ENCODE measurements around the gene MAP4K5.

The MAP4K5 gene

GRCh38 chr14:50398189-50398580 is 134.2 kb downstream of the MAP4K5 start:
- no peak for DNase-seq

DNA sequence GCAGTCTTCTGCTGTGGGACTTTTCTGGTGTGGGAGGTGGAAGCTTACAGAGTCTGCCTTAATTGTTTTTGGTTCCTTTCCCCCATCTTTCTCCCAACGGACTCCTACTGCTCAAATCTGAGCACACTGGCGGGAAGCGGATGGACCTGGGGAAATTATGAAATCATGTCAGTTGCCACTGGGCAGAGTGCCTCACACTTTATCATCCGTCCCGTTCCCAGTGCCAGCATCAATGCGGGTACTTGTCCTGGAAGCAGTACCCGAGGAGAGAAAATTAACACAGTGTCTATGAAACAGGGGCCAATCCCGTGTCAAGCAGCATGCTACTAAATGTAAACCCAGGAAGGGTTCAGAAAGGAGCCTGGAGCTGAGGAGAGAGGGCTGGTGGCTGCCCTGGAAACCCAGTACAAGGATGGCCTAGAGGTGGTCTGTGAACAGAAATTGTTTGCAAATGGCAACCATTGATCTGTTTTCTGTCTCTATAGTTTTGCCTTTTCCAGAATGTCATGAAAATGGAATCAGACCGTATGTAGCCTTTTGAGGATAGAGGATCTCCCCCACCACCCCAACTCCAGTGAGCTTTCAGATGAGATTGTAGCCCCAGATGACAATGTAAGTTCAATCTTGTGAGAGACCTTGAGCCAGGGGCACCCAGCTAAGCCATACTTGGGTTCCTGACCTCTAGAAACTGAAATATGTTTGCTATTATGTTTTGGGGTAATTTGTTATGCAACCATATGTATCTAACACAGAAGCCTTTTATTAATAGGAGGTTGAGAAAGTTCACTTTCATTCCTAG is 134.8 kb downstream of the MAP4K5 start:
- no peak for DNase-seq

- DNase-seq, result peak; percentile 75
Observed at GRCh38 chr14:50396631-50397389, 135.6 kb downstream of the MAP4K5 start, which contains the start of gene CDKL1. Gene CDKL1 (minus strand): TSS chr14:50396881. CDS start chr14:50395868, 1,013 bp downstream.

DNA sequence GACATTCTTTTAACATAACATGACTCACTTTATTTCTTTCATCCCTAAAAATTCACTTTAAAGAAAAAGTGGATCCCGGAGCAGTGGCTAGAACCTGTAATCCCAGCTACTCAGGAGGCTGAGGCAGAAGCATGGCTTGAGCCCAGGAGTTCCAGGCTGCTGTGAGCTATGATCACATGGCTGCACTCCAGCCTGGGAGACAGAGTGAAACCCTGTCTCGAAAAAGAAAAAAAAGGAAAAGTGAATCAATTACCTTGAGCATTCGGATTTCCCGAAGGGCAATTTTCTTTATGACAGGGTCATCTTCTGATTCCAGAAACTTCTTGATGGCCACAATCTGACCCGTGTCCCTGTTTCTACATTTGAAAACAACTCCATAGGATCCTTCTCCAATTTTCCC is 136.9 kb downstream of the MAP4K5 start:
- no peak for DNase-seq

GRCh38 chr14:50394713-50395112 is 137.7 kb downstream of the MAP4K5 start:
- DNase-seq, result no peak

GRCh38 chr14:50389668-50390441 is 142.5 kb downstream of the MAP4K5 start:
- DNase-seq, result no peak

DNA sequence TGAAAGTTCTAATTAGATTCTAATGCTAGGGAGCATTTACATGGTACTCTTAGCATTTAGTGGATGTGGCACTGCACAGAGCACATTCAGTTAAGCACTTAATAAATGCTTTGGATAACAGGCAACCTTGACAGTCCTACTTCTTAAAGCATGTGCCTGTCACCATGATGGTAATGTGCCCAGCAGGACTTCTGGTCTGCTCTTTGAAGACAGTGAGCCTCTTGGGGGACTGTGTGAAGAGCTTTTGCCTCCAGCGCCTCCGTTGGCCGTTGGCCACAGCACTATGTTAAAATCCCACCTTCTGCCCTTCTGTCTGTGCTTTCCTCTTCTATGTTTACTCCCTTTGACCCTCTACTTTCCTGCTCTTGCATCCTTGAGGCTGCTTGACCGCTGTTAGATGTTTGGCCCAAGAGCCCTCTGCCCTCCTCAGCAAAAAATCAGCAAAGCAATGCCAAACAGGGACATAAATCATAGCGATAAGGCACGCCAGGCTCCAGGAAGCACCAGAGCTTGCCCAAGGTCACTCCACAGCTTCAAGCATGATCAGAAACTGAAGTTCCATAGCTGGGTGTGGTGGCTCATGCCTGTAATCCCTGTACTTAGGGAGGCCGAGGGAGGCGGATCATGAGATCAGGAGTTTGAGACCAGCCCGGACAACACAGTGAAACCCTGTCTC is 144.0 kb downstream of the MAP4K5 start:
- DNase-seq, result no peak

GRCh38 chr14:50387548-50387947 is 144.8 kb downstream of the MAP4K5 start:
- no peak for DNase-seq

GRCh38 chr14:50383618-50384225 is 148.6 kb downstream of the MAP4K5 start:
- no peak for DNase-seq

GRCh38 chr14:50381823-50382287 is 150.5 kb downstream of the MAP4K5 start:
- DNase-seq, result no peak

DNA sequence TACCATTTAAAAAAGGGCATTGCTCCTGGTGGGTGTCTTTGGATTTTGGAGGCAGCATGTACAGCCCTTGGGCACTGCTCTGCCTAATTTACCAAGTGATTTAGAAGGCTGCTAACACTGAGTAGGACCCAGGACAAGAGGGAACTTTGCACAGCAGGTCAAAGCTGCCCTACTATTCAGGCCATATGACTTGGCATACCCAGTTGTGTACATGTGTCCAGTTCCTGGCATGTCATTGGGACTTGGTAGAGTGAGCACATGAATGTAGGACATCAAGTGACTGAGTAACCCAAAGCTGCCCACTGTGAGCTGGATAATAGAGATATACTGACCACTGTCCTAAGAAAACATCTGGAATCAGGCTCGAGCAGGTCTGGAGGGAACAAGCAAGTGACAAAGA is 151.4 kb downstream of the MAP4K5 start:
- DNase-seq, result no peak

- DNase-seq, result no peak
Observed at GRCh38 chr14:50380455-50380854, 151.9 kb downstream of the MAP4K5 start.

- no peak for DNase-seq
Observed at GRCh38 chr14:50379563-50379962, 152.8 kb downstream of the MAP4K5 start.

GRCh38 chr14:50377550-50378085 is 154.8 kb downstream of the MAP4K5 start:
- no peak for DNase-seq

DNA sequence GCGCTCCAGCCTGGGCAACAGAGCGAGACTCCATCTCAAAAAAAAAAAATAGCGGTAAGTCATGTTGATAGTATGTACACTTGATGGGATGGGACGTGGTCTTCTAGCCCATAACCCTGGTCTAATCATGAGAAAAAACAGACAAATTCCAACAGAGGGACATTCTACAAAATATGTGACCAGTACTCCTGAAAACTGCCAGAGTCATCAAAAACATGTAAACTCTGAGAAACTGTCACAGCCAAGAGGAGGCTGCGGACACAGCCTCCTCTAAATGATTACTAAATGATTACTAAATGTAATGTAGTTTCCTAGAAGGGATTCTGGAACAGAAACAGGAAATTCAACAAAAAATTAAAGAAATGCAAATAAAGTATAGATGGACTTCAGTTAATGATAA is 156.6 kb downstream of the MAP4K5 start:
- DNase-seq, result no peak

DNA sequence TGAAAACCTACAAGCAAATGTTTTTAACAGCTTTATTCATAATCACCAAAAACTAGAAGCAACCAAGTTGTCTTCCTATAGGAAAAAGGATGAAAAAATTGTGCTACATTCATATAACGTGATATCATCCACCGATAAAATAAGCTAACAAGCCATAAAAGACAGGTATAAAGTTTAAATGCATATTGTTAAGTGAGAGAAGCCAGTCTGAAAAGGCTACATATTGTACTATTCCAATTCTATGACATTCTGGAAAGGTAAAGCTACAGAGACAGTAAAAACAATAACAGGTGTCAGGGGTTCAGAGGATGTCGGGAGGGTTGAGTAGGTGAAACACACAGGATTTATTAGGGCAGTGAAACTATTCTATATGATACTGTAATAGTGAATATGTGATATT is 158.4 kb downstream of the MAP4K5 start:
- DNase-seq, result no peak

DNA sequence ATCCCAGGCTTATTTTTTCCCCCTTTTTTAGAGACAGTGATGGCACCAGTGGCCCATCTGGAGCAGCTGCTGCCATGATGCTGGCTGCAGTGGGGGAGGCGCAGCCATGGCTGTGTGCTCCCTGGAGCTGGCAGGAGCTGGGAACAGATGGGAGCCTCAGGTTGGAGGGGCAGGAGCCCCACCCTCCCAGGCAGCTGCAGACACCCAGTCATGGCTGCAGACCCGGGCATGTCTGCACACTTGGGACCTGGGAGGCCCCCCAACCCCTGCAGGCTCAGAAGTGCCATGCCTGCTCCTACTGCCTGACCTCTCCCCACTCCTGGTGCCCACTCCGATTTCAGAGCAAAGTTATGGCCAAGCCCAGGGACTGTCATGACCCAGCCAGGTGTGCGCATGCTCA is 160.8 kb downstream of the MAP4K5 start:
- no peak for DNase-seq

Measured in hematopoietic multipotent progenitor cell treated with erythropoietin and hydrocortisone succinate and interleukin-3 and kit ligand, for 4 days (in vitro differentiated cells).